CD4-positive, alpha-beta T cell (primary cell): ENCODE measurements around the gene HABP4. TPM values are rescaled to one million over a fixed set of nuclear protein-coding genes. Genes with fewer than 3 reads are reported as not detected.

Source experiments
- ATAC-seq: fragments of 200-7000 bp; cut with Tn5 transposase; one replicate; pipeline ENCODE4 v1.10.0; 2022; ENCODE audit warnings: mild to moderate bottlenecking; ENCODE audit not compliant: poor library complexity
- CTCF ChIA-PET: fragments of 350-600 bp; sonication (Branson Sonifier 250); formaldehyde crosslinking; loops from one replicate; lab custom pipeline; 2021; ENCODE audit warnings: antibody characterized with exemption, inconsistent platforms; lab: Charles Lee
- POLR2A ChIA-PET: fragments of 350-600 bp; sonication (Branson Sonifier 250); formaldehyde crosslinking; loops from one replicate; lab custom pipeline; 2021; ENCODE audit warnings: antibody characterized with exemption, inconsistent platforms; lab: Charles Lee
- DNase-seq, 14 experiments: peaks; one replicate each; pipeline ENCODE4 v3.0.0-alpha.2; 2013 to 2020; ENCODE audit warnings: mixed read lengths in 2 of 14
- H3K27ac ChIP-seq, 2 donors: one replicate each; pipeline versions ENCODE4 v1.5.1 to v1.7.0; 2013; ENCODE audit warnings: low read length in 2 of 2, low read depth in 1 of 2, mild to moderate bottlenecking in 1 of 2
- H3K27me3 ChIP-seq, 2 experiments: 1 replicate in 1 of 2; 2 replicates in 1 of 2; pipeline versions ENCODE4 v1.6.1 to v1.7.0; 2013; ENCODE audit warnings: low read length in 2 of 2, control low read depth in 1 of 2, mild to moderate bottlenecking in 1 of 2, moderate library complexity in 1 of 2; ENCODE audit not compliant: insufficient read depth in 2 of 2, control insufficient read depth in 1 of 2
- H3K36me3 ChIP-seq: one replicate; pipeline ENCODE4 v1.6.1; 2013; ENCODE audit warnings: low read length, control low read depth; ENCODE audit not compliant: insufficient read depth
- H3K4me1 ChIP-seq: one replicate; pipeline ENCODE4 v1.6.1; 2013; ENCODE audit warnings: low read length, control low read depth; ENCODE audit not compliant: insufficient read depth
- H3K4me3 ChIP-seq: one replicate; pipeline ENCODE4 v1.5.1; 2013; ENCODE audit warnings: mild to moderate bottlenecking, low read length, moderate library complexity
- H3K9me3 ChIP-seq, 2 experiments: 1 replicate in 1 of 2; 2 replicates in 1 of 2; pipeline versions ENCODE4 v1.6.1 to v1.7.0; 2013; ENCODE audit warnings: low read length in 2 of 2, mild to moderate bottlenecking in 2 of 2, control low read depth in 1 of 2, moderate library complexity in 1 of 2; ENCODE audit not compliant: control insufficient read depth in 1 of 2, insufficient read depth in 1 of 2
- H3K27ac Mint-ChIP-seq: one replicate; pipeline ENCODE4 v1.8.0; 2020; ENCODE audit warnings: mixed read lengths
- H3K27me3 Mint-ChIP-seq: one replicate; pipeline ENCODE4 v1.8.0; 2021; ENCODE audit warnings: mixed read lengths
- H3K36me3 Mint-ChIP-seq: one replicate; pipeline ENCODE4 v1.8.0; 2021; ENCODE audit warnings: low read depth, mixed read lengths
- H3K4me1 Mint-ChIP-seq: one replicate; pipeline ENCODE4 v1.8.0; 2021; ENCODE audit warnings: low read depth, mixed read lengths
- H3K4me3 Mint-ChIP-seq: one replicate; pipeline ENCODE4 v1.8.0; 2020; ENCODE audit warnings: mild to moderate bottlenecking, mixed read lengths
- H3K9me3 Mint-ChIP-seq: one replicate; pipeline ENCODE4 v1.8.0; 2020; ENCODE audit warnings: mixed read lengths
- intact Hi-C, 2 experiments: fragments of 100-400 bp; cut with DNase I in 1 of 2; cut with micrococcal nuclease in 1 of 2; formaldehyde crosslinking; loops; one replicate each; pipeline versions ENCODE4 v1.15.1 to v1.9.0; 2023 to 2025; cut with DNase I, micrococcal nuclease
- total RNA-seq, 174 experiments: library from RNA in 2 of 174; stranded (reverse) in 2 of 174; gene quantifications; one replicate each; pipeline ENCODE4 v1.2.3 and lab custom pipeline; 2021 to 2026
- TF ChIP-seq, protein P1 (sequence below): fragments of 200-600 bp; IDR thresholded peaks from one replicate; pipeline ENCODE4 v1.8.0; 2022; ENCODE audit warnings: antibody characterized with exemption, mild to moderate bottlenecking

The HABP4 gene
- total RNA-seq, 2 experiments from 2014 or later, result 29.7 to 31.7 TPM

DNA sequence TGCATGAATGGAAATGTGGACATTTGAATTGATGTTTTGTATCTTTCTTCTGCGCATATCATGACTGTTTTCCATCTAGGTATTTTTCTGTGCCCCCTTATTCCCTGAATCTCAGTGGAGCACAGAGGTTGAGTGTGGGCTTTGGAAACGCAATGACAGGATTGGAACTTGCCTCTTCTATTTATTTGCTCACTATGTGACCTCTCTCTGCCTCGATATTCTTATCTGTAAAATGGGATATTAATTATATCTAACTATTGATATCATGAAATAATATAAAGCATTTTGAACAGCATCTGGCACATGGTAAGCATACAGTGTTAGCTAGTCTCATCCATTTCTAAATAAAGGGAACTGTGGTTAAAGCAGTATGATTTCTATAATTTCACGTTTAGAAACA is 26.0 kb downstream of the HABP4 start:
- H3K27ac ChIP-seq, result no peak overlapping the region
- no peak overlapping the region for H3K4me3 ChIP-seq
- CTCF ChIA-PET, result interaction anchor here (1.3 kb wide), 1 partner anchor 8 kb away, joined by 3 read pairs; no protein-coding TSS in a partner anchor
- DNase-seq (no peak), ATAC-seq (no peak)
- Mint-ChIP-seq H3K9me3 (no peaks in the 10 kb centered on the region), H3K36me3 (peaks cover 37% of the 10 kb centered on the region), H3K27me3 (no peaks in the 10 kb centered on the region), H3K27ac (no peak overlapping the region), H3K4me3 (no peak overlapping the region), H3K4me1 (peaks cover 7% of the 10 kb centered on the region)
- POLR2A ChIA-PET, result no interaction called here
- intact Hi-C loops, result no loop called here
- H3K9me3 ChIP-seq, result no peaks in the 10 kb centered on the region
- no peaks in the 10 kb centered on the region for H3K27me3 ChIP-seq
- H3K36me3 ChIP-seq, result peaks cover 37% of the 10 kb centered on the region
- H3K4me1 ChIP-seq, result no peaks in the 10 kb centered on the region
- TF ChIP-seq, protein P1, sequence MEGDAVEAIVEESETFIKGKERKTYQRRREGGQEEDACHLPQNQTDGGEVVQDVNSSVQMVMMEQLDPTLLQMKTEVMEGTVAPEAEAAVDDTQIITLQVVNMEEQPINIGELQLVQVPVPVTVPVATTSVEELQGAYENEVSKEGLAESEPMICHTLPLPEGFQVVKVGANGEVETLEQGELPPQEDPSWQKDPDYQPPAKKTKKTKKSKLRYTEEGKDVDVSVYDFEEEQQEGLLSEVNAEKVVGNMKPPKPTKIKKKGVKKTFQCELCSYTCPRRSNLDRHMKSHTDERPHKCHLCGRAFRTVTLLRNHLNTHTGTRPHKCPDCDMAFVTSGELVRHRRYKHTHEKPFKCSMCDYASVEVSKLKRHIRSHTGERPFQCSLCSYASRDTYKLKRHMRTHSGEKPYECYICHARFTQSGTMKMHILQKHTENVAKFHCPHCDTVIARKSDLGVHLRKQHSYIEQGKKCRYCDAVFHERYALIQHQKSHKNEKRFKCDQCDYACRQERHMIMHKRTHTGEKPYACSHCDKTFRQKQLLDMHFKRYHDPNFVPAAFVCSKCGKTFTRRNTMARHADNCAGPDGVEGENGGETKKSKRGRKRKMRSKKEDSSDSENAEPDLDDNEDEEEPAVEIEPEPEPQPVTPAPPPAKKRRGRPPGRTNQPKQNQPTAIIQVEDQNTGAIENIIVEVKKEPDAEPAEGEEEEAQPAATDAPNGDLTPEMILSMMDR, result no peak

DNA sequence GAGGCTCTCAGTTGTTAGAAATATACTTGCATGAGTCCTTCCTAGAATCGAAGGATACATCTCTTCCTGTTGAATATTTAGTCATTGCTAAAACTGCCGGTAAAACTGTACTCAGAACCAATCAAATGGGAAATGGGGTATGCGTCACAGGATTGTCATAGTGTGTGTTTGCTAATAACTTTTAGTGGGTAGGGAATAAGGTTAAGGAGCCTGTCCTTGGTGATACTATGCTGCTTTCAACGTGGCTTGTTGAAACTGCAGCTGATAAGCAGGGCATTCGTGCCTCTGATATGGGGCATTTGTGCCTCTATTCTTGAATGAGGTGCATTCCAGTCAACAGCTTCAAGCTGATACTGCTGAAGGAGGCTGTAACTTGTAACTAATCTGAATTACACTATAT is 26.6 kb downstream of the HABP4 start:
- CTCF ChIA-PET, result interaction anchor here (1.0 to 1.3 kb wide), 2 partner anchors 9 to 90 kb away, joined by 3 read pairs; no protein-coding TSS in a partner anchor

DNA sequence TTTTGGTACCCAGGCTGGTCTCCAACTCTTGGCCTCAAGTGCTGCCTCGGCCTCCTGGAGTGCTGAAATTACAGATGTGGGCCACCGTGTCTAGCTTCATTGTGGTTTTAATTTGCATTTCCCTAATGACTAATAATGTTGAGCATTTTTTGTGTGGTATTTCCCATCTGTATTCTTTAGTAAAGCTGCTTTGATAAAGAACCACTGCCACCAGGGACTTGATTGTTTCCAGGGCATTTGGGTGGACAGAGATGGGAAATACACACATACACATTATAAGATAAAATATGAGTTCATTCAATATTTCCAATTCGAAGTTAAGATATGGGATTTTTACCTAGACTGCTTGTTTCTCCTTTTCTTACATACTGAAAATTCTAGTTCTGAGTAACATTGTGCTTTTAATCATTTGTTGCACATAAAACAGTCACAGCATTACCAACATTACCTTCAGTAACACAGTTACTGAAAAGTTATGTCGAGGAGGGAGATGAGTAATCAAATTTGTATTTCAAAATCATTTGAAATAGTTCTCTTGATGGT is 28.9 kb downstream of the HABP4 start:
- H3K27ac Mint-ChIP-seq, result no peak overlapping the region
- no peak overlapping the region for H3K4me3 Mint-ChIP-seq
- no peaks in the 10 kb centered on the region for H3K9me3 ChIP-seq
- no peaks in the 10 kb centered on the region for H3K4me1 ChIP-seq
- peaks cover 7% of the 10 kb centered on the region for H3K4me1 Mint-ChIP-seq
- H3K27me3 ChIP-seq, result no peaks in the 10 kb centered on the region
- TF ChIP-seq, protein P1, result no peak
- peaks cover 14% of the 10 kb centered on the region for H3K36me3 ChIP-seq
- intact Hi-C loops, result no loop called here
- H3K27me3 Mint-ChIP-seq, result no peaks in the 10 kb centered on the region
- no peak overlapping the region for H3K27ac ChIP-seq
- H3K9me3 Mint-ChIP-seq, result no peaks in the 10 kb centered on the region
- no peak for ATAC-seq
- DNase-seq, result no peak
- POLR2A ChIA-PET, result interaction anchor here (2.0 kb wide), 1 partner anchor 28 kb away, joined by 8 read pairs; no protein-coding TSS in a partner anchor
- CTCF ChIA-PET, result no interaction called here
- H3K36me3 Mint-ChIP-seq, result peaks cover 56% of the 10 kb centered on the region
- no peak overlapping the region for H3K4me3 ChIP-seq

More for the DNA sequence above, 26.6 kb downstream of the HABP4 start:
- DNase-seq (peak in 1 of 14 experiments; percentile 11), ATAC-seq (no peak)
- no peak overlapping the region for H3K4me3 ChIP-seq
- no peaks in the 10 kb centered on the region for H3K4me1 ChIP-seq
- Mint-ChIP-seq H3K4me1 (peaks cover 7% of the 10 kb centered on the region), H3K9me3 (no peaks in the 10 kb centered on the region), H3K27ac (no peak overlapping the region), H3K27me3 (no peaks in the 10 kb centered on the region), H3K36me3 (peaks cover 37% of the 10 kb centered on the region), H3K4me3 (no peak overlapping the region)
- H3K36me3 ChIP-seq, result peaks cover 32% of the 10 kb centered on the region
- H3K27ac ChIP-seq, result no peak overlapping the region
- intact Hi-C loops, result no loop called here
- no peaks in the 10 kb centered on the region for H3K27me3 ChIP-seq
- POLR2A ChIA-PET, result interaction anchor here (2.0 kb wide), 1 partner anchor 25 kb away, joined by 8 read pairs; no protein-coding TSS in a partner anchor
- TF ChIP-seq, protein P1, result no peak
- no peaks in the 10 kb centered on the region for H3K9me3 ChIP-seq
